Brain pericyte (primary cell): ENCODE results near the gene NFATC2.
A peak's percentile ranks its signal among the peaks of the same experiment; 100 is the strongest.

Experiments
- DNase-seq: peaks from one replicate; pipeline ENCODE4 v3.0.0-alpha.2; 2012; ENCODE audit warnings: low read depth, low spot score

Gene NFATC2

DNA sequence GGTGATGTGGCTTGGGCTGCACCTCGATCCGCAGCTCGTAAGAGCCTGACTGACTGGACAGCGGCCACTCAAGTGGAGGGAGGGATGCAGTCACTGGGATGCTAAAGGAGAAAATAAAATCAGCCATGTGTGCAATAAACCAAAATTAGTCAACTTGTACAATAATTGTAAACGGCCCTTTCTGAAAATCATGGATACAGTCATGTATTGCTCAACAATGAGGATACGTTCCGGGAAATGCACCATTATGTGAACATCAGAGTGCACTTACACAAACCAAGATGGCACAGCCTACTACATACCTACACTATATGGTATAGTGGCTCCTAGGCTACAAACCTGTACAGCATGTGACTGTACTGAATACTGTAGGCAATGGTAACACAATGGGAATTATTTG lies 25.7 kb downstream of the NFATC2 start:
- no peak for DNase-seq

DNA sequence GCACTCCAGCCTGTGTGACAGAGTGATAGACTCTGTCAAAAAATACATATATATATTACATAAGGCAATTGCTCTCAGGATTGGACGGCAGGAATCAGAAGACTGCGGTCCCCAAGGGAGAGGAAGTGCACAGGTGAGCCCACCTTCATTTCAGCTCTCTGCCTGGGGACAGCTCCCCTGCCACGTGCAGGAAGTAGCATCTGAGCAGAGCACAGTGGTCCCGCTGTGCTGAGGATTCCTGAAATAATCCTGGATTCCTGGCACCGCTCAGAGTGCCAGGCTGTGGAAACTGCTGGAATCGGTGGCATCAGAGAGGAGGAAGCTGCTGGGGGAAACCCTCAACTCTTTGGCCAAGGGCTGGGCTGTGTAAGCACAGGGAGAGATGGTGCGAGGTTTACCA lies 27.7 kb downstream of the NFATC2 start:
- no peak for DNase-seq

DNA sequence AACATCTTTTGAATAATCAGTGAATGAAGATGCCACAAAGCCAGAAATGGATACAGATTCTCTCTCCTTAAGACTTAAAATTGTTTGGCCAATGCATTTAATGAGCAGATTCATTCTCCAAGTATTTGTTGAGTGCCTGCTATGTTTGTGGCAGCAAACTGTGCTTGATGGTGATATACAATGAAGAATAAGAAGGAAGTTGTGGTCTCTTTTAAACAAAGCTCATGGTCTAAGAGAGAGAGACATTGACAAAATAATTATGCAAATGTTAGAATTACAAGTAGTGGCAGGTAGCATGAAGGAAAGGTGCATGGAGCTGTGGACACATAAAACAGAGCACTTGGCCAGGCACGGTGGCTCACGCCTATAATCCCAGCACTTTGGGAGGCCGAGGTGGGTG lies 28.3 kb downstream of the NFATC2 start:
- DNase-seq, result no peak

DNA sequence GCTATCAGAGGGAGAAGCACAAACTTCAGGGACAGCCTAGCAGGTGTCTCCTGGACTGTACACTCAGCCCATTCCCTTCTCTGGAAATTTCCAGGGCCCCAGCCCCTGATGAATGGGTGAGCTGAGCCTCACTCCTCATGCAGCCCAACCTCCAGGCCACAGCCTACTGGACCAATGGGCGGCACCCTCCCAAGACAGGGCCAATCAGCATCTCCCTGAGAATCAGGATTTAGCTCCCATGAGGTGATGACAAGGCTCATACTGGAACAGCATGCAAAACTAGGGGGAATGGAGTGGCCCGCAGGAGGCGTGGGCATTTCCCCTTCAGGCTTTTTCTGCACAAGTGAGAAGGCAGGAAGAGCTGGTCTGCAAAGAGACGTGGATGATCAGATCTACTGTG lies 29.0 kb downstream of the NFATC2 start:
- no peak for DNase-seq

DNA sequence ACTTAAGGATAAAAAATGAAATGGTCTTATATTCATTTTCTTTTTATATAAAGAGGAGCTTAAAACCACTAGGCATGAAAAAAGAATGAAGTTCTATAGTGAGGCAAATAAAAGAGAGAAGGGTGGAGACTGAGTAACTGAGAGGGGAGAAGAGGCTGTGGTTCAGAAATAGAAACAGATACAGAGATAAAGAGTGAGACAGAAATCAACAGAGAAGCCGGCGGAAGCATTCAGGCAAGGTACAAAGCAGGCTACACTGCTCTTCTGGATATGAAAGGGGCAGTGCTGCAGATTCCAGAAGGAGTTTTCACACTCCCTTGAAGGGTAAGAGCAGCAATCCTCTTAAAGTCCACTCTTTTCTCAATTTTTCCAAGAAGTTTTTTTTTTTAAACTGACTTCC lies 29.9 kb downstream of the NFATC2 start:
- DNase-seq, result no peak

DNA sequence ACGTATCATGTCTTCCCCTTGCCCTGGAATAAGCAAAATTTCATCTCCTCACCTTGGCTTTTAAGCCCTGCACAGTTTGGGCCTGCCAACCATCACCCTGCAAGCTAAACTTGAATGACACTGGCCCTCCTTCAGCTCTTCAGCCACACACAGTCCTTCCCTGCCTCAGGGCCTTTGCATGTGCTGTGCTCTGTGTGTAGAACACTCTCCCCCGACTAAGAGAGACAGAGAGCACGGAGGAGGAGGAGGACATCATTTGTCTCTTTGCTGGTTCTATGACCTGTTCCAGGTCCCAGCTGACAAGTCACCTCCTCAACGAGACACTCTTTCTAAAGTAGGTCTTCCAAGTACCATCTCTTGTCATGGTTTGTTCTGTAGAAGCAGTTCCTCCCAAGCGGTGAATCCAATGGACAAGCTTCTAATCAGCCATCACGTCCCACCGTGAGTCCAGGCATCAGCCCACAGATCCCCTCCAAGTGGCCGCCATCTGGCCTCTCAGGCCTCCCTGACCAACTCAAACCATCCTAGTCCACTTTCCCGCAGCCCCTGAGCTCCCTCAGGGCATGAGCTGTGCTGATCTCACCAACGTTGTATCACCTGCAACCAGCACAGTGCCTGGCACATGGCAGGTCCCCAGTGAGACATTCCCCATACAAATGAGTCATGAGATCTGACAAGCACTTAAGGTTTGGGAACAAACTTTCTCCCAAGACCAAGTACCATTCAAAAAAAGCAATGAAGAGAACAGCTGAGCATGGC lies 30.5 kb downstream of the NFATC2 start:
- no peak for DNase-seq

DNA sequence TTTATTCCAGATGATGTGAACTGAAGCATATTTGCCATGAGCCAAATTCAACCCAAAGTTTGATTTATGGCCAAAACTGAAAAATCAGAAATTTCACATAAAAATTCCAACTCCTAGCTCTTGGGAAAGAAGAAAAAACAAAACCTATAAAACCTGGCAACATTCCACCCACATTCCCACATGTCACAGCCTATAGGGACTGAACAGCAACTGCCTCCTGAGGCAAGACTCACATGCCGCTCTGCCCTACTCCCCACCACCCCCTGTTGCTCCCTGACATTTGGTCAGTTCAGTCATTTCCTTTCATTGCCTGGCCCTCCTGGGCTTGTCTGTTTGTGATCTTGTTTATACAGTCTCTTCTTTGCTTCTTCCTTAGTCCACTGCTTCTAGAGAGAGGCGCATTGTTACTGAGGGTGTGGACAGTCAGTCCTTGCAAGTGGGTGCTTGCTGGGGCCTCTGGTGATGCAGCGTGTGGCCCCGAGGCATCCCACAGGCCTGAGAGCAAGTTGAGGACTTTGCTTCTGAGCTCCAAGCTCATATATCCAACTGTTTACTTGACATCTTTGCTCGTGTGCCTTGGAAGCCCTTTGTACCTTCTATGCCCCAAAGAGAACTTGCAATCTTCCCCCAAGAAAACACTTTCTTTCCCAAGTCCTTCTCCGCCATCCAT lies 31.4 kb downstream of the NFATC2 start:
- DNase-seq, result peak; percentile 21

DNA sequence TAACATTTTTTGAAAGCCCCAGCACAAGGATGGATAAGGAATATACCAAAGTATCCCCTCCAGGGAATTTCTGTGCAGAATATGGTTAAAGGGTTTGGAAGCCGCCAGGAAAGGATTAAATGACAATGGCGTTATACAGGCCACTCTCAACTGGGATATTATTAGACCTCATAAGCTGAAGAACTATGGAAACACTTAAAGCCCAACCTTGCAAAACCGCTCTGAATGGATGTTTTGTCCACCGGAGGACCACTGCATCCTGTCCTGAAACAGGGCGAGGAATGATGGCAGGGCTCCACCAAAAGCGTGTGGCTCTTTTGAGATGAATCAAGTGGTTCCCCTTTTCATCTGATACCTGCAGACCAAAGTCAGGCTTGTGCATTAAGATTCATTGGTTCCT lies 32.4 kb downstream of the NFATC2 start:
- no peak for DNase-seq

DNA sequence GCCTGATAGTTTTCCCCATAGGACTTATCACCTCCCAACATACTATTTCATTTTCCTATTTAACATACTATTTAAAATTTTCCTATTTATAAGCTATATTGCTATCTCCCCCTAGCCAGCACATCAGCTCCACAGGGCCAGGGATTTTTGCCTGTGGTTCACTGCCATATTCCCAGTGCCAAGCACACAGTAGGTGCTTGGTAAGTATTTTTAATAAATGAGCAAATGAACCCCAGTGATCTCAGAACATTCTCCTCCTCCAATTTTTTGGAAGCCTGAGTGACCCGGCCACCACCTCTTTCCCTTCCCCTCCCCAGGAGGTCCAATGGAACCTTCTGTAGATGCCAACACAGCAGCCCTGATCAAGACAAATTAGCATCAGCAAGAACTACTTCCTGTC lies 33.3 kb downstream of the NFATC2 start:
- no peak for DNase-seq

DNA sequence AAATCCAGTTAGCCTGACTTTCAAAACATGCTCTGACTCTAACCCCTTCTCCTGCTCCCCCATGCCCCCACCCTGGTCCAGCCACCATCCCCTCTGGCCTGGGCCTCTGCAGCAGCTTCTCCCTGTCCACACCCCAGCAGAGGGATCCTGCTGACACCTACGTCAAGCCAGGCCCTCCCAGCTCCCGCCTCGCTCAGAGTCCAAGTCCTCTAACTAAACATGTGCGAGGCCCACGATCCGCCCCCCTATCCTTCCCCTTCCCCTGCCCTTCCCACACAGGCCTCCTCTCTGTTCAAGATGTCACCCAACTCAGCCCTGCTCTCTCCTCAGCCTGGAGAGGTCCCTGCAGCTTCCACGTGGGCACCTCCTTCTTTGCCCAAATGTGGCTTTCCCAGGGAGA lies 33.7 kb downstream of the NFATC2 start:
- DNase-seq, result no peak

DNA sequence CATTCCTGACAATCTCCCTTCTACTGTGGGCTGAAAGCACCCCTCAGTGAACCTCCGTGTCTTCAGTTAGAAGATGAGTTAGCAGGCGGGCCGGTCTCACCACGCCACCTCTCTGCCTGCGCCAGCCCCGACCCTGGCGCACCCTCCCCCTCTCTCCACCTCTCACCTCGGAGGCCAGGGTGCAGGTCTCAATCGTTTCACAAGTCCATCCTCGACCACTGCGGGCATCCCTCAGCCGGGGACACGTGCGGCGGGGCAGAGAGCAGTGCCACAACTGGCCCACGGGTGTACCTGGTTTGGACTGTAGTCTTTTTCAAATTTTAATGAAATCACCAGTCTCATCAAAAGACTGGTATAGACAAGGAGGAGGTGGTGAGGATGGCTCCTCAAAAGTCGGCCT lies 34.4 kb downstream of the NFATC2 start:
- DNase-seq, result no peak

DNA sequence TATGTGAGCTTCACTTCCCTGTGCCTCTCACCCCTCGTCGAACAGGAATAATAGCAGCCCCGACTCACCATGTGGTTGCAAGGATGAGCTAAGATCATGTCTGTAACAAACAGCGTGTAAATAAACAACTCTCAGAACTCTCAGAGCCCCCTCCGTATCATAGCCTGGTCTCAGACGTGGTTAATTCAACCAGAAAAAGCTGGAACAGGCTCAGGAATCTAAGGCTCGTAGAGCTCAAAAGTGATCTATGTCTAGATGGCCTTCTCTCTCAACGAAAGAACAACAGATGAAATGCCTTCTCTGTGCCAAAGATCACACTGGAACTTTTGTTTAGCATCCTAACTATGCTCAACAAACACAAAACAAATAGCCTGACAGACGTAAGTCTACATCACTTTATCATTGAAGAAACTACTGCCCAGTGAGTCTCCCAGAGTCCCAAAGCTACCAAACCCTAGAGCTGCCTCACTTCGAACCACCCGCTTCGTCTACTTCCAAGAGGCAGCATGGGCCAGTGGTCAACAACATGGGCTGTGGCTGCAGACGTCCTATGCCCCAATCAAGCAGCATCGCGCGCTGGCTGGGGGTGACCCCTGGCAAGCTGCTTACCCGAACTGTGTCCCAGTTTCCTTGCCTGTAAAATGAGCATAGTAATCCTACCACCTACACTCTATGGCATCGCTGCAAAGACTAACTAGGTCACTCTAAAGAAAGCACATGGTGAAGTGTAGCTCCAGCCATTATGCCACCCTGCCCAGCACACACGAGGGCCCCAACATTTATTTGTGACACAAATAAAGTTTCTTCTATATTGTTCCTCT lies 35.1 kb downstream of the NFATC2 start:
- no peak for DNase-seq

DNA sequence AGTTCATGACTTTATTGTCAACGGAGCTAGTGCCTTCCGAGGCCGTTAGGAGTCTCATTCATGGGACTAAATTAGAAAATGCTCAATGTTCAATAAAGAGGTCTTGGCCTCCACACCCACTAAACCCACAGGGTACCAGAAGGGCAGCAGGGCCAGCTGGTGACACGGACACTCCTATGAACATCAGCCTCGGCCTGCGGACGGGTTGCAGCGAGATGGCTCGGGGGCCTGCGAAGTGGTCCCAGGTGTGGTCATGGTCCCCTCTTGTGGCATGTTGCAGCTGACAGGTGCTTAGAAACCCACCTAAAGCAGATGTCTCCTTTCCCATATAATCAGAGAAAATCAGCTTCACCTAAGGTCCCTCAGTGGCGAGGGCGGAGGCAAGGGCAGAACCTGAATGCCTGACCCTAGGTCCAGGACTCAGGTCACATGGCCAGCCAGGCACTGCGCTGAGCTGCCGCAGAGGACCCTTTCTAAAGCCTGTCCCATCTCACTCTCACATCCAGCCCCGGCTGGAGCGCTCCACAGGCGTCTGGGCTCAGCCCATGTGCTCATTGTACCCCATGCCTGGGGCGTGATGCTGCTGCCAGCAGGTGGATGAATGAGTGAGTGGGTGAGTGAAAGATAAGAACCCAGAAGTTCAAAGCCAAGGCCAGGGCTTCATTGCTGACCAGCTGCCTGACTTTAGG lies 35.8 kb downstream of the NFATC2 start:
- no peak for DNase-seq

DNA sequence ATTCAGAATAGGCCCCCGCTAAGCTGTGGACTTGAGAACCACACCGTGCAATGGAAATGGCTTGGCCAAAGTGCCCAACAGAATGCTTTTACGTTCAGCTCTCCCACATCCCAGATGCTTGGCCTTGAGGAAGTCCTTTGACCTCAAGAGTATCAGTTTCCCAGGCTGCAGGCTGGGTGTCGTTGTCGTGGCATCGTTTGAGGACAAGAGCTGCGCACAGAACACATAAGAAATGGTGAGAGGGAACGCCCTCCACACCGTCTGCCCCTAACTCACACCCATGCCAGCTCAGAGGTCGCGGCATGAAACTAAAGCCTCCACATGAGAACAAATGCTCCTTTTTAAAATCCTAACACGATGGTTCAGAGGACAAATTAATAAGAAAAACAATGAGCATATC lies 37.0 kb downstream of the NFATC2 start:
- no peak for DNase-seq

DNA sequence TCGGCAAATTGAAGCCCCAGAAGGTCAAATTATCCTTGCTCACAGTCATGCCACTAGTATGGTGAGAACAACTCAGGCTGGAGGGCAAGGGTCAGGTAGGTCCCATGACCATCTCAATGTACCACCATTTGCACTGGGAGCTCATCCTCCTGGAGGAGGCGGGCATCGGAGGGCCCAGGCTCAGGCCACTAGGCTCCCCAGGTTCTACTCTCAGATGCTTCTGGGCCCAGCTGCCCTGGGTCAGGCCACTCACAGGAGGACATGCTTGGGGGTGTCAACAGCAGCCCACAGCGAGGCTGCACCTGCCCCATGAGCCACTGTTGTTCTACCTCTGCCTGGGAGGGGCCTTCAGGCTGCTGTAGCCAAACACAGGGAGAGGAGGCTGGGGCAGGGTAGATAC lies 39.1 kb downstream of the NFATC2 start:
- no peak for DNase-seq

DNA sequence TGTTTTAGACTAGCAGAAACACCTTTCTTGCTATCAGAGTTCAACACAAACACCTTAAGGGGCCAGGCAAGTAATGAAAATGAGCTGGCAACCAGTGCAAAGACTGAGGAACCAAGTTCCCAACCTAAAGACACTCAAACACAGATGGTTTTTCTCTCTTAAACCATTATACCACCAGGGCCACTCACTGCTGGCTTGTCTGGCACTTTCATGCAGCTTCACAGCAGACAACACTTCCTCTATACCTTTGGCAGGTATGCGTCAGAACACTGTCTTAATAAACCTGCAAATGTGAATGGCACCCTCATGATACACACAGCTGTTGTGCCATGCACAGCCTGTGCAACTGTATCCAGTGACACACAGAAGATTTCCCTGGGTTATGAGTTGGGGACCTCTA lies 41.6 kb downstream of the NFATC2 start:
- DNase-seq, result no peak

DNA sequence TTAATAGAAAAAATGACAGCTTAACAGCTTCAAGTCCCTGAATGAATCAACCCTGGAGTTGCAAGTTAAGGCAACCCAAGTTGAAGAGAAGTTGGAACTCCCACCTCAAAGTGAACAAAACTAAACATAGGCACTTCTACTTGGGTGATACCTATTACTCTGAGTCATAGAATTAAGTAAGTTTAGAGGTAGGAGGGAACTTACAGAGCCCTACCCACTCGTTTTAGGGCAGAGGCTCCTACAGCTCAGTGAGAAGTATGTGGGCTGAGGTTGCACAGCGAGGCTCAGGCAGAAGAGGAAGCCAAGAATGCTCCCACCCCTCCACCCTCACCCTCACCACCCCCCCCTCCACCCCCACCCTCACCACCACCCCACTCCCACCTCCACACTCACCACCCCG lies 42.2 kb downstream of the NFATC2 start:
- DNase-seq, result no peak

DNA sequence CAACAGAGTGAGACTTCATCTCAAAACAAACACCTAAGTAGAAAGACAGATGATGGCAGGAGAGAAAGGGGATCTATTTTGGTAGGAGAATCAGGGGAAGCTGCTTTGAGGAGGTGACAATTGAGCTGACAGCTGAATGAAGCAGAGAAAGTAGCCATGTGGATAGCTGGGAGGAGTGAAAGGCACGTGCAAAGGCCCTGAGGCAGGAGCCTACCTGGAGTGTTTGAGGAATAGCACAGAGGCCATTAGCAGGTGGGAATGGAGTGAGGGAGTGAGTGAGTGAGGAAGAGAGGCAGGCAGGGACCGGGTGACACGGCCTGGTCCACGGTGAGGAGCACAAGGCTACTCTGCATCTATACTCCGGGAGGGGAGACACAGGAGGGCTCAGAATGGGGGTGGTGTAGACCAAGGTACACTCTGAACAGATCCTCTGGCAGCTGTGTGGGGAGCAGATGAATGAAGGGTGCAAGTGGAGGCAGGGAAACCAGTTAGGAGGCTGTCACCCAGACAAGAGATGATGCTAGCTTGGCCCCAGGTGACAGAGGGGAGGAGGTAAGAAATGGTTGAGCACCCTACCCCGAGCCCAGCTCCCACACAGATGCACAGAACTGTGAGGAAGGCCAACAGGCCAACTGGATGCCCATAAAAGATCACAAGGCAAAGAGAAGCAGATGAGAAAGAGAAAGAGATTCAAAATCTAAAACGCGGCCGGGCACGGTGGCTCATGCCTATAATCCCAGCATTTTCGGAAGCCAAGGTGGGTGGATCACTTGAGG lies 43.6 kb downstream of the NFATC2 start:
- no peak for DNase-seq

DNA sequence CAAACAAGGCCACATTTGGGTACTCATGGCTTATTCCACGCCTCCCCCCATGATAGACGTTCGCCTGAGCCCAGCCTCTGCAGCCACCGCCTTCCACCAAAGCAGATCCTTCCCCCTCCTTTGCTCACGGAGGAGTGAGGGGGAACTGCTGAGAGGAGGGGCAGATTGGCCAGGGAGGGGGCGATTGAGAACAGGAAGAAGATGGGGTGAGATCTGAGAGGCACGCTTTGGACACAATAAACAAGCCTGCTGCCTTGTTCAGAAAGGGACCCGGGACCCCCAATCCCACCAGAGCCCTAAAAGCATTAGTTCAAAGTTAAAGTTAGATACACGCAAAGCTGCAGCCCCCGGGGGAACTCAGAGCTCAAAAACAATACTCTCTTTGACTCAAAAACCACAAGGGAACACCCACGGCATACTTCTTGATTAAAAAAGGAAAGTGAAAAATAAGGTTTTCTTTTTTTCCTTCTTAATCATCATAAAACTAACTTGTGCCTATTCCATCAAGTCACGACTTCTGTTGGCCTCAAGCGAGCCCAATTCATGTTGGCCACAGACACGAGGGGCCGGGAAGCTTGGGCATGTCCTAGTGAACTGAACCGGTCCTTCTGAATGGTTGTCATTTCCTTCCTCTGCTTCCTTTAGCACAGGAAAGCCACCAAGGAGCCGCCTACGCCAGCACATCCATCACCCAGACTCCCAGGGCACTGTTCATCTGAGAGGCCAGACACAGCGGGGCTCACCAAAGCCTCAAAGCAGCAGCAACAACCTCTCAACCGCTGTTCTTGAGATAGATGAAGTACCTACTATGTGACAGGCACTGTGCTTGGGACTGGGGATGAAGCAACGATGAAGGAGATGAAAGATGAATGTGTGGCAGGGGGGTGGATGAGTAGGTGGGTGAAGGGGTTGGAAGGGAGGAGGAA lies 44.7 kb downstream of the NFATC2 start:
- DNase-seq, result no peak

DNA sequence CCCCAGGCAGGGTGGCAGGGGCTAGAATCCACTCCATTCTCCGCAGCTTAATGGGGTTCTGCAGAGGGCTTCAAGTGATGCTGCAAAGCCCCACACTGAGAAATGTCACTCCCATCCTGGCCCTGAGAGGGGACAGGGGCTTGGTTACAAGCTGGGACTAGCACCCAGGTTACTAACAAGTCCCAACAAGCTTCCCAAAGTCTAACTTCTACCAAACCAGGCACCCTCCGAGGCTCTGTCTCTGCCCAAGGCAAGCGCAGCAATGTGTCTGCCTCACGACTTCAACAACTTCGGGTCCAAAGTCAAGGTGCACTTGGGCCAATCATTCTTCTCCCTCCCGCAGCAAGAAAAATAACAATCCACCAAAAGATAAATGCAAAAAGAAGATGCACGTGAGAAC lies 45.6 kb downstream of the NFATC2 start:
- DNase-seq, result no peak
